IMR-90 (cell line): ENCODE measurements around the gene TRIM2.

Experiments used
- CTCF ChIP-seq: conservative IDR thresholded peaks from 2 replicates; pipeline ENCODE4 v1.5.1; 2012; ENCODE audit warnings: mild to moderate bottlenecking, low read depth, low read length, improper control_type of control experiment
- FOS ChIP-seq: fragments of 150-350 bp; IDR thresholded peaks from 2 replicates; pipeline ENCODE4 v1.6.1; 2016; ENCODE audit warnings: low read depth, low read length

- TF ChIP-seq FOS (no peak), CTCF (no peak)
Measured at GRCh38 chr4:153255233-153255632, 51.0 kb downstream of the TRIM2 start.
